Spleen (tissue), 11 donors: Measurements from ENCODE around the gene LRRC4C. TPM values are rescaled to one million over a fixed set of nuclear protein-coding genes. Genes with fewer than 3 reads are reported as not detected.

ENCODE experiments used
- DNase-seq: peaks from one replicate; pipeline ENCODE4 v3.0.0-alpha.2; 2020
- H3K27ac ChIP-seq, 8 donors: fragments of 200-600 bp; sonication (generic) in 7 of 8; 1 replicate in 4 of 8; 2 replicates in 4 of 8; pipeline versions ENCODE4 v1.5.0 to v1.8.0; 2016 to 2021; ENCODE audit warnings: inconsistent platforms in 4 of 8, mild to moderate bottlenecking in 4 of 8, moderate library complexity in 1 of 8
- H3K27me3 ChIP-seq, 7 donors: fragments of 200-600 bp; sonication (generic) in 6 of 7; replicated peaks in 1 of 7; 1 replicate in 4 of 7; 2 replicates in 3 of 7; pipeline versions ENCODE4 v1.5.0 to v1.8.0; 2016 to 2021; ENCODE audit warnings: inconsistent platforms in 3 of 7, mild to moderate bottlenecking in 1 of 7
- H3K36me3 ChIP-seq, 6 donors: fragments of 200-600 bp; sonication (generic) in 5 of 6; 1 replicate in 4 of 6; 2 replicates in 2 of 6; pipeline versions ENCODE4 v1.5.0 to v1.8.0; 2016 to 2021; ENCODE audit warnings: inconsistent platforms in 2 of 6
- H3K4me1 ChIP-seq, 6 donors: fragments of 200-600 bp; sonication (generic) in 5 of 6; 1 replicate in 3 of 6; 2 replicates in 3 of 6; pipeline versions ENCODE4 v1.5.0 to v1.8.0; 2016 to 2021; ENCODE audit warnings: inconsistent platforms in 3 of 6
- H3K4me3 ChIP-seq, 8 donors: fragments of 200-600 bp; sonication (generic) in 7 of 8; 1 replicate in 4 of 8; 2 replicates in 4 of 8; pipeline versions ENCODE4 v1.5.0 to v1.8.0; 2016 to 2021; ENCODE audit warnings: inconsistent platforms in 4 of 8, mild to moderate bottlenecking in 4 of 8, moderate library complexity in 2 of 8
- H3K9me3 ChIP-seq, 8 donors: fragments of 200-600 bp; sonication (generic) in 7 of 8; 1 replicate in 4 of 8; 2 replicates in 4 of 8; pipeline versions ENCODE4 v1.5.0 to v1.8.0; 2016 to 2021; ENCODE audit warnings: inconsistent platforms in 4 of 8
- CTCF ChIP-seq, 11 experiments: fragments of 200-600 bp in 7 of 11; fragments of 450-650 bp in 4 of 11; sonication (generic) in 4 of 11; IDR thresholded peaks in 8 of 11; conservative IDR thresholded peaks in 3 of 11; 1 replicate in 7 of 11; 2 replicates in 4 of 11; pipeline versions ENCODE4 v1.4.0 to v1.8.0; 2016 to 2021; ENCODE audit warnings: antibody characterized with exemption in 11 of 11, inconsistent platforms in 4 of 11, mild to moderate bottlenecking in 1 of 11
- POLR2A ChIP-seq, 3 donors: fragments of 450-650 bp; IDR thresholded peaks; one replicate each; pipeline ENCODE4 v1.5.1; 2017; ENCODE audit warnings: antibody characterized with exemption in 3 of 3, mild to moderate bottlenecking in 1 of 3
- POLR2AphosphoS5 ChIP-seq, 3 donors: sonication (generic); formaldehyde crosslinking; IDR thresholded peaks; one replicate each; pipeline ENCODE4 v1.5.1; 2017; ENCODE audit warnings: antibody characterized with exemption in 3 of 3
- WGBS, 5 donors: extraction: QIAGEN DNeasy Blood & Tissue Kit in 3 of 5; methylation state at CpG; one replicate each; pipeline versions ENCODE4 v1.1.5 to v1.1.7; 2013 to 2018; 5-methylcytosine and 5-hydroxymethylcytosine counted together
- intact Hi-C: fragments of 100-400 bp; cut with DNase I; formaldehyde crosslinking; loops from one replicate; pipeline ENCODE4 v1.15.0; 2023; ENCODE audit warnings: low total_unique reads
- polyA plus RNA-seq, 3 donors: library from polyadenylated mRNA; stranded (reverse); fragments of 200-250 nt; gene quantifications; one replicate each; pipeline ENCODE4 v1.2.1, GENCODE V29; 2013
- total RNA-seq, 7 donors: library from RNA; depleted of rRNA in 3 of 7; stranded (reverse); fragments of >200 nt in 3 of 7; fragmentation: NEBNext Ultra II Directional in 4 of 7; extraction: Animal tissue kit (Norgen Biotek cat#: 25700) in 4 of 7; gene quantifications; one replicate each; pipeline versions ENCODE4 v1.1.0 to v1.2.1, GENCODE V29; 2016 to 2021
- donor health status: healthy with polysubstance abuse.
- donor health status: DM: no; HTN: no; CAD: no; lungs with moderate emphysema.
- donor health status: DM: no; HTN: no; CAD: no.
- donor health status: Bipolar disorder and iron deficiency.
- donor health status: healthy.
- donor health status: DM: no; HTN: no; CAD: no.
- donor health status: DM: yes; HTN: yes; CAD: no.

The LRRC4C gene
- total and polyA plus RNA-seq, 10 donors: 0.15 to 8.9 (median 1.9) TPM

DNA sequence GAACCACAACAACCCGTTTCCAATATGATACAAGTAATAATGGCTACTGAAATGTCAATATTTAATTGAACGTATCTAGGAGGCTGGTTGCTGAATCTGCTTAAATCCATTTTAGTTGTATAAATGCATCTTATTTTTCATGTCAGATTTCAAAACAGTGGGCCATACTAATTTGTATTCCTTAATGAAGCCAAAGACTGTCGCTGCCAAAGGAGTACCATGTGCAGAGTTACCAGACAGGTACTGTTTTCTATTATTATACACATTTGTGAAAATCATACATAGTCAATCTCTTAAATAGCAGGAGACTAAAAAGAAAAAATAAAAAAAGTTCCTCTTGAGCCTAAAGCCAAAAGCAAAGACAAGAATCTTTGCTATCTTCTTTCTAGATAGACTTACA lies 632.3 kb downstream of the LRRC4C start:
- TF ChIP-seq POLR2A (IDR thresholded peaks at IDR 0.05): no peak
- no peak for TF ChIP-seq POLR2AphosphoS5 (IDR thresholded peaks at IDR 0.05)
- no peak for TF ChIP-seq CTCF (IDR thresholded peaks at IDR 0.05 in 8 of 11, conservative IDR thresholded peaks at IDR 0.05 in 3 of 11)
- 75 to 86% (median 80%) methylated on average over 3 of the region's 3 CpGs for WGBS, 5 donors

DNA sequence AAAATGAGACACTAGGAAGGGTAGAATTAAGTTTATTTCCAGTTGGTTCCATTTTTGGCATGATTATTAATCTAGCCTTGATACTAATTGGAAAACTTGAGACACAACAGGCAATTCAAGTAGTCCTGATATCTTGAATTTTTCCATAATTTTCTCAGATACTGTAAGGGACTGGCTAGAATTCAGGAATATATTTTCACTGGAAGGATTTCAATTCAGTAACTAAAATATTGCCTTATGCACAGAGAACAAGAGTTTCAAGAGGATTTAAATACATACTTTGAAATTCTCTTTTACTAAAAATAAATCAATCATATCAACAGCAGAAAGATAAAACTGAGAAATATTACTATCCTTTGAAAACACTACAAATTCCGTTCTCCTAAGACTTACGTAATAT lies 632.9 kb downstream of the LRRC4C start:
- Histone ChIP-seq H3K36me3 (no peaks in the 10 kb centered on the region), H3K27me3 (no peaks in the 10 kb centered on the region), H3K4me3 (no peak overlapping the region), H3K9me3 (peaks cover 0 to 13% (median 4%) of the 10 kb centered on the region in 8 donors), H3K4me1 (no peaks in the 10 kb centered on the region), H3K27ac (no peak overlapping the region)
- DNase-seq: no peak
- 85 to 93% (median 90%) methylated on average over 2 of the region's 2 CpGs for WGBS, 5 donors
- intact Hi-C loops: no loop called here
- TF ChIP-seq CTCF (IDR thresholded peaks at IDR 0.05 in 8 of 11, conservative IDR thresholded peaks at IDR 0.05 in 3 of 11) (no peak), POLR2AphosphoS5 (IDR thresholded peaks at IDR 0.05) (no peak), POLR2A (IDR thresholded peaks at IDR 0.05) (no peak)

More for the DNA sequence above, 632.3 kb downstream of the LRRC4C start:
- no peak overlapping the region for H3K27ac ChIP-seq
- intact Hi-C loops: no loop called here
- peaks cover 0 to 11% (median 4%) of the 10 kb centered on the region in 8 donors for H3K9me3 ChIP-seq
- no peaks in the 10 kb centered on the region for H3K27me3 ChIP-seq
- no peak for DNase-seq
- no peak overlapping the region for H3K4me3 ChIP-seq
- H3K4me1 ChIP-seq: no peaks in the 10 kb centered on the region
- no peaks in the 10 kb centered on the region for H3K36me3 ChIP-seq

- Histone ChIP-seq H3K4me1 (no peaks in the 10 kb centered on the region), H3K27me3 (no peaks in the 10 kb centered on the region), H3K36me3 (no peaks in the 10 kb centered on the region), H3K27ac (no peak overlapping the region), H3K9me3 (peaks cover 0 to 15% (median 4%) of the 10 kb centered on the region in 8 donors), H3K4me3 (no peak overlapping the region)
- WGBS, 5 donors: 74 to 85% (median 77%) methylated on average over 7 of the region's 7 CpGs
- TF ChIP-seq POLR2AphosphoS5 (IDR thresholded peaks at IDR 0.05) (no peak), CTCF (IDR thresholded peaks at IDR 0.05 in 8 of 11, conservative IDR thresholded peaks at IDR 0.05 in 3 of 11) (no peak), POLR2A (IDR thresholded peaks at IDR 0.05) (no peak)
- intact Hi-C loops: no loop called here
- DNase-seq: no peak
Measured at GRCh38 chr11:40825201-40825834, 634.1 kb downstream of the LRRC4C start.

- Histone ChIP-seq H3K36me3 (no peaks in the 10 kb centered on the region), H3K4me3 (no peak overlapping the region), H3K9me3 (peaks cover 0 to 29% (median 19%) of the 10 kb centered on the region in 8 donors), H3K27ac (no peak overlapping the region), H3K27me3 (no peaks in the 10 kb centered on the region), H3K4me1 (no peaks in the 10 kb centered on the region)
- DNase-seq: no peak
- no peak for TF ChIP-seq POLR2A (IDR thresholded peaks at IDR 0.05)
- TF ChIP-seq POLR2AphosphoS5 (IDR thresholded peaks at IDR 0.05): no peak
- WGBS, 5 donors: 53 to 78% (median 63%) methylated on average over 1 of the region's 1 CpG
- intact Hi-C loops: no loop called here
Measured at GRCh38 chr11:40819230-40819629, 640.2 kb downstream of the LRRC4C start.
